ENCODE data around the gene BAG5.

Gene BAG5

GRCh38 chr14:103547941-103548462, 14.5 kb downstream of the BAG5 start:
- no peak for DNase-seq

GRCh38 chr14:103547455-103547940, 15.0 kb downstream of the BAG5 start:
- no peak for DNase-seq

GRCh38 chr14:103546652-103547454, 15.6 kb downstream of the BAG5 start:
- DNase-seq, result peak; percentile 71

DNA sequence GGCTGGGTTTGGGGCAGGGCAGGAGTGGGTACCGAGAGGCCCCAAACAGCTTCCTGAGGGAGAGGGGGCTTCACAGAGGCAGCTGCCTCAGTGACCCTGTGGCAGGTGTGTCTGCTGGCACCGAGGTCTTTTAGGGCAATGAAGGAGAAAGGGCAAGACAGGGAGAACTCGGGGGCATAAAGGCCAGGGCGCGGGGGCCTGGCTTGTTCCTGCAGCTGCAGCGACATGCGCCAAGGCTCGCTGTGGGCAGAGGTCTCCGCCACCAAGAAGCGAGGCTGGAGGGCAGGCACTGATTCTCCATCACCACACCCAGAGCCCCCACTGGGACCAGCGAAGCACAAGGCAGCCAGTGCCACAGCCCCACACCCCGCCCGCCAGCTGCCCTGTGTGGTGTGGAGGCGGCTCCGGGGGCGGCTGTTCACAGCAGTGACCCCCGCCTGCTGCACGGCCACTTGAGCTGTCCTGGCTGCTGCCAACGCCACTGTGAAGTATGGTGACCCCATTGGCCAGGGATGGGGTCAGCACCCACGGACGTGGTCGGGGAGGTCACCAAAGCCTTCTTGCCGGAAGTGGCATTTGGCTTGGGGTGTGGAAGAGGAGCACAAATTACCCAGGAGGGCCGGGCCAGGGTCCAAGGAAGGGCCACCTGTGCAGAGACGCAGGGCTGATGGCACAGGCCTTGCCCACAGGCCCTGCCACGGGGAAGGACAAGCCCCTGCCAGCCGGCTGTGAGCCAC, 16.4 kb downstream of the BAG5 start:
- DNase-seq, result no peak

DNA sequence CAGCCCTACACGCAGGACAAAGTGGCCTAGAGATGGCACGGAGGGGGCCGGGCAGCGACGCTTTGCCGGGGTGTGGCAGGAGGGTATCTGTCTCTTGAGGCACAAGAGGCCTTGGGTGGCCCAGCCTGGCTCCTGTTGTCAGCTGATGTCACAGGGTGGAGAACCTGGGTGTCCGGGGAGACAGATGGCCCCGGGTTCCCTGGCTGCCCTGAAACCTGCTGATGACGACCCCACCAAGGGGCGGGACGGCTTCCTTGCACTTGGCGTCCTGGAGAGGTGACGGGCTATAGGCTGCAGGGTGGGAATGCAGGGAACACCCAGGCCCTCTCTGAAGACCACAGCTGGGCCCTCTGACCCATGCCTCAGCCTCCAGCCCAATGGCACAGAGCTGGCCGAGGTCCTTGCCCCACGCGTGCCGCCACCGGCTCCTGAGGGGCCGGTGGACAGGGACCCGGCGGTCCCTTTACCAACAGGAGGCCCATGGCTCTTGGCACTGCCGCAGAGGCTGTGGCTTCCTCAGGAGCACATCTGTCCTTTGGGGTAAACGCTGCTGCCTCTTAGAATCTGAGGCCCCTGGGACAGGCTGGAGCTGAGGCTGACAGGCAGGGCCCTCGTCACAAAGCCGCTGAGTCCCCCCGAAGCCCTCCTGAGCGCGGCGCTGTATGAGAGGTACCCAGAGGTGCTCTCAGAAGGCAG, 17.1 kb downstream of the BAG5 start:
- no peak for DNase-seq

DNA sequence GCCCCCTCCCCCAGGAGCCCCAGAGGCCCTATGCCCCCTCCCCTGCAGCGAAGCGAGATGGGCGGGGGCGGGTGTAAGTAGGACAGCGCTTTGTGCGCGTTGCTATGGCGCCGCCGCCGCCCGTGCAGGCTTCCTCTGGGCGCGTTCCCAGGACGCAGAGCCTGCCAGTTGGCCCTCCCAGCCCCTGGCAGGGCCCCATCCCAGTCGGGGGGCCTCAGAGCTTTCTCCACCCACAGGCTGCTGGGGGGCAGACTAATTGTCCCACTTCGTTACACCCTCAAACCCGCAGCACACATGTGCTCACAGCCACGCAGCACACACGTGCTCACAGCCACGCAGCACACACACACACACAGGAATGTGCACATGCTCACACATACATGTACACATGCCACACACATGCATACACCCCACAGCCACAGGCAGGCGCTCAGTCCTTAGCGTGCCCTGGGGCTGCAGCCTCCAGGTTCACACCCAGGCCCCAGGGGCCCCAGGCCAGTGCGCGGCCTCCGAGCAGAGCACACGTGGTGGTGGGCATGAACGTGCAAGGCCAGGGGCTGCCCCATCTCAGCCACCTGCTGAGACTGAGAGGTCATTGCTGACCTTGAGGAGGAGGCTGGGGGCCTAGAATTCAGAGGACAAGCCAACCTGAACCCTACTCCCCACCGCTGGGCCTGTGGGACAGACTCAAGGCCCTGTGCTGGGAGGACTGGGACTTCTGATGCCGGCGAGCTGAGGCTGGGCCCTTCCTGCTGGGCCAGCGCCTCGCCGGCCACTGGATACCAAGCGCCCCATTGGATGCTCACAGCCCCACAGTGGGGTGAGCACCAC, 17.9 kb downstream of the BAG5 start:
- no peak for DNase-seq

DNA sequence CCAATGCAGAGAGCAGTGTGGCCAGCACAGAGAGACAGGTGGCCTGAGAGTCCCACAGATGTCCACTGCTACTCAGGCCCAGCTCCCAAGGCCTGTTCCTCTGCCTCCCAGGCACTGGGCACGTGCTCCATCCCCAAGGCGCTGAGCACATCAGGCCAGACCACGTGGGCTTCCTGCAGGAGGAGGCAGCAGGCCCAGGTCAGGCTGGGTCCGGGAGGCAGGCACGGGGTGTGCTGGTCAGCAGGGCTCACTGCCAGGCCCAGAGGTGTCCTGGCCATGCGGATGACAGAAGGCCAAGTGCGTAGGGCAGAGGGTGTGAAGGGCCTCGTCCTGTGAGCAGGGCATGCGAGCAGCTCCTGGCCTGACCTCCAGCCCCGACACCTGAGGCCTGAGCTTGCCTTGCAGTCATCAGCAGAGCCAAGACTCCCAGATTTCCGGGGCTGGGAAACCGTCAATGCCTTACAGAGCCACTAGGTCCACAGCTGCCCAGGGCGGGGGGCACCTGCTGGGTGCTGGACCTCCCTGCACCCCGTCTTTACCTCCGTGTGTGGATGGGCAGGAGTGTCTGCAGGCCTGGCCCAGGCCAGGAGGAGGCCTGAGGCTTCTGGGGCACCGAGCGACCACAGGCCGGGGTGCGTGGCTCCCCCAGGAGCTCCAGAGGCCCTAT, 18.6 kb downstream of the BAG5 start:
- no peak for DNase-seq

GRCh38 chr14:103543140-103543539, 19.3 kb downstream of the BAG5 start:
- no peak for DNase-seq

DNA sequence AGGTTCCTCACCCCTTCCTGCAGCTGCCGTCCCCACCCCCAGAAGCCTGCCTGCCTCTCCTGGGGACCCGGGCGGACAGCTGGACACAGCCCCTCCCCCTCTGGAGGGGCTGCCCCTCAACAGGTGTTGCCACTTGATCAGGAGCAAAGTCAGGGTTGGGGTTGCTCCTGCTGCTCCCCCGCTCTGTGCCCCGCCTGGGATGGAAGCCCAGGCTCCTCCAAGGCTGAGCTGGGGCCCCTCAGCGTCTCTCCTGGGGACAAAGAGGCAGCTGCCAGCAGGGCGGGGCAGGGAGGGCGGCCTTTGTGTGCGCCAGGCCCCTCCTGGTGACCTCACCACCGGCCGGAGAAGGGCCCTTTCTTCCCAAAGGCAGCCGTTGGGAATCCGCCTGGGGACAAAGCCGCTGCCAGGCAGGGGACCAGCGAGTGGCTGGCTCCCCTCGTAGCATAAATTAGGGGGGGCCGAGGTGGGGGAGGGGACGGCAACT, 19.8 kb downstream of the BAG5 start:
- no peak for DNase-seq

GRCh38 chr14:103541709-103542604, 20.5 kb downstream of the BAG5 start:
- peak; percentile 30 for DNase-seq

DNA sequence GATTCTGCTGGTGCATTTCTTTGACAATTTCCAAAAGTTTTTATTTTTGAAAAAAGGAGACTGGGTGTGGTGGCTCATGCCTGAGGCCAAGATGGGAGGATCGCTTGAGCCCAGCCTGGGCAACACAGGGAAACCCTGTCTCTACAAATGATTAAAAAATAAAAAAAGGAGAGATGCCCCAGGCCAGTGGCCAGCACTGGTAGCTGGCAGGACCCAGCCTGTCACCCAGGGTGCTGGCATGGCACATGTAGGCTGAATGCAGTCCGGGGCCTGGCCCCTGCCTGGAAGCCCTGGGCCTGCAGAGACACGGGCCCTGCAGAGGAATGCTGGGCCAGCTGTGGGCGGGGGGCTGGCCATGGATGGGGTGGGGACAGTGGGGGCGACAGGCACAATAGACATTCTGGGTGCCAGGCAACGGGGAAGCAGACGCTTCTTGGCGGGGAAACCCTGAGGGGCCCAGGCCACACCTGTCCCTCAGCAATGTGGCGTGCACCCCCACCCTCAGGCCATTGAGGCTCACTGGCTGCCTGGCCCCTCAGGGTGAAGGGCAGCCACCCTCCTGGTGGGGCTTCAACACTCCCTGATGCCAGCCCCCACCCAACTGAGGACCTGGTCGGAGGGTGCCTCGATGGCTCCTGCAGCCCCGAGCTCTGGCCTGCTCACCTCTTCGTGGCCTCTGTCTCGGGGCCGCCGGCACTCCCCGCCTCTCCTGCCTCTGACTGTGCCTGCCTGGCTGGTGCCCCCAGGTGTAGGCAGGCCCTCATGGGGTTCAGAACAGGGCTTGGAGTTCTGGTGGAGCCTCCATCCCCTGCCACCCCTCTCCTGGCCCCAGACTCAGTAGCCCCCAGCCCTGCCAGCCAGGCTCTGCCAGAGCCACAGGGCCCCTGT, 21.4 kb downstream of the BAG5 start:
- DNase-seq, result no peak

DNA sequence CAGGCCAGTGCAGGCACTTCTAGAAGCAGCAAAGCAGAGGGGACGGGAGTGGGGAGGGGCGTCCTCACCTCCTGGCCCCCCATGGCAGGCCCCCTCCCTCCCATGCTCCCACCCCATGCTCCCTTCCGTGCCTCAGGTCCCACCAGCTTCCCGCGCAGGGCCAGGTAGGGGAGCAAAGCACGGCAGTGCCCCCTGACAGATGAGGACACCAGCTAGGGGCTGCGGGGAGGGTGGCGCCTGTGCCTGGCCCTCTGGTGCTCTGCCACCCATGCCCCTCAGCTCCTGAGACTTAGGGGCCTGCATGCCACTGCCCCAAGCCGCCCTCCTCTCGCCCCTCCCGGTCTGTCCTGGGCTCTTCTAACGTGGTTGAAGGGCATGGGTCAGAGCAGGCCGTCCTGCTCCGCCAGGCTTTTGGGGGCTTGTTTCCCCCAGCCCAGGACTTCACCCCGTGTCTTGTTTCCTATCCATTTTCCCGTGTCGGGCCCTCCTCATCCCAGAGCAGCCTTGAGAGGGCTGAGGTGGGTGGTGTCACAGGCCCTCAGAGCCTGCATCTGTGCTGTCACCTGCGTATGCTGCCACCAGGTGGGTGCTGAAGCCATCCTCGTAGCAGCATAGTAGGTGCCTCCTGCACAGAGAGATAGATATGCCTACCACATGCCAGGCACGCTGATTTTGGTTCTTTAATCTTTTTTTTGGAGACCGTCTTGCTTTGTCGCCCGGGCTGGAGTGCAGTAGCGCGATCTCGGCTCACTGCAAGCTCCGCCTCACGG, 23.2 kb downstream of the BAG5 start:
- no peak for DNase-seq

- DNase-seq, result no peak
Measured at GRCh38 chr14:103538291-103539055, 24.0 kb downstream of the BAG5 start.

DNA sequence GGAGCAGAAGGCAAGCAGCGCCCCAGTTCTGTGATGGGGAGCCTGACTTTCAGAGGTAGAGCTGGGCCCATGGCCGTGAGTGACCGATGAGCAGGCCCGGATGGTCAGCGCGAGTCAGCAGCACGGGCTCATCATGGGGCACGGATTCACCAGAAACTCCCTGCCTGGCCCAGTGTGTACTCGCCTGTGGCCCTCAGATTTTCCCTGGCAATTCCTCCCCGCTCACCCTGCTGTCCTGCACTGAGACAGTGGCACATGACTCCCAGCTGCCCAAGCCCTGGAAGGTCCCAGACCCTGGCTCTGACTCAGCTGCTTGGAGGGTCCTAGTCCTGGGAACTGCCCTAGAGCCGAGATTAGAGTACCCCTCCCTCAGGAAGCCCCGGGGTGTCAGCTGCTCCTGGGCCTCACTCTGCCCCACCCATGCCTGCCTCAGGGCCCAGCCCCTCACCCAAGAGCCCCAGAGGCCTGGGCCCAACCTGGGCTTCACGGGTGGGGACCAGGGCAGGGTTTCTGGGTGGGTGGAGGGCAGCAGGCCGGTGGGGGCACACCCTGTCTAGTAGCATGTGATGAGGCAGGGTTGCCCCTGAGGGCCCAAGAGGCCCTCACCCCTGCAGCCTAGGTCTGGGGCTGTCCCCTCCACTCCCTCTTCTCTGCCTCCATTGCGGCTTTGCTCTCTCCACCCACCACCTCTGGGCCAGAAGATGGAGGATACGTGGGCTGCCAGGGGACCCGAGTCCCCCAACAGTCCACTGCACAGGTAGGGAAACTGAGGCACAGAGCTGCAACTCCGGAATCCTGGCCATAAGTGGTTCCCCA, 25.1 kb downstream of the BAG5 start:
- DNase-seq, result no peak

- no peak for DNase-seq
Measured at GRCh38 chr14:103536693-103537092, 25.8 kb downstream of the BAG5 start.

GRCh38 chr14:103535891-103536565, 26.4 kb downstream of the BAG5 start:
- no peak for DNase-seq

Measured in right kidney (tissue), 1 donor.